Retinal pigment epithelial cell (primary cell): Measurements from ENCODE around the gene EIF4H.

Experiments
- DNase-seq: peaks from one replicate; pipeline ENCODE4 v3.0.0-alpha.2; 2010; ENCODE audit warnings: low read depth
- H3K4me3 ChIP-seq: 2 replicates; pipeline ENCODE4 v1.5.1; 2011; ENCODE audit warnings: mild to moderate bottlenecking, low read length, control low read depth, moderate library complexity
- TF ChIP-seq, protein P1 (sequence below): conservative IDR thresholded peaks from 2 replicates; pipeline ENCODE4 v1.5.1; 2011; ENCODE audit warnings: low read depth, low read length, control low read depth, inconsistent platforms

The EIF4H gene

DNA sequence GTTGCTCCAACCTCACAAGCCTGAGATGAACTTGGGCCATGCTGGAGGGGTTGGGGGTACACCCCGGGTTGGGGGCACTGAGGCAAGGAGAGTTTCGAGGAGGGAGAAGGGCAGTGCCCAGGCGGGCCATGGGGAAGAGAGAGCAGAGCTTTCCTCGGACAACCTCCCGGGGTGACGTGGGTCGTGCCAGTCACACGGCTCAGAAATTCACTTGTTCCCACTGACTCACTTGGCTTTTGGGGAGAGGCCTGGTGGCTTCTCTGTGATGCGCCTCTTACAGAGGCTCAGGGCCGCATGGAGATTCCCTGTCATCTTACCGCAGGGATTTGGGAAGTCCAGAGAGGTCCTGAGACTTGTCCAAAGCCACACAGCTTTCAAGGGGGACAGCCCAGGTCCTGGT, 38.5 kb downstream of the EIF4H start:
- no peak overlapping the region for H3K4me3 ChIP-seq
- no peak for DNase-seq
- TF ChIP-seq, protein P1, sequence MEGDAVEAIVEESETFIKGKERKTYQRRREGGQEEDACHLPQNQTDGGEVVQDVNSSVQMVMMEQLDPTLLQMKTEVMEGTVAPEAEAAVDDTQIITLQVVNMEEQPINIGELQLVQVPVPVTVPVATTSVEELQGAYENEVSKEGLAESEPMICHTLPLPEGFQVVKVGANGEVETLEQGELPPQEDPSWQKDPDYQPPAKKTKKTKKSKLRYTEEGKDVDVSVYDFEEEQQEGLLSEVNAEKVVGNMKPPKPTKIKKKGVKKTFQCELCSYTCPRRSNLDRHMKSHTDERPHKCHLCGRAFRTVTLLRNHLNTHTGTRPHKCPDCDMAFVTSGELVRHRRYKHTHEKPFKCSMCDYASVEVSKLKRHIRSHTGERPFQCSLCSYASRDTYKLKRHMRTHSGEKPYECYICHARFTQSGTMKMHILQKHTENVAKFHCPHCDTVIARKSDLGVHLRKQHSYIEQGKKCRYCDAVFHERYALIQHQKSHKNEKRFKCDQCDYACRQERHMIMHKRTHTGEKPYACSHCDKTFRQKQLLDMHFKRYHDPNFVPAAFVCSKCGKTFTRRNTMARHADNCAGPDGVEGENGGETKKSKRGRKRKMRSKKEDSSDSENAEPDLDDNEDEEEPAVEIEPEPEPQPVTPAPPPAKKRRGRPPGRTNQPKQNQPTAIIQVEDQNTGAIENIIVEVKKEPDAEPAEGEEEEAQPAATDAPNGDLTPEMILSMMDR = no peak

DNA sequence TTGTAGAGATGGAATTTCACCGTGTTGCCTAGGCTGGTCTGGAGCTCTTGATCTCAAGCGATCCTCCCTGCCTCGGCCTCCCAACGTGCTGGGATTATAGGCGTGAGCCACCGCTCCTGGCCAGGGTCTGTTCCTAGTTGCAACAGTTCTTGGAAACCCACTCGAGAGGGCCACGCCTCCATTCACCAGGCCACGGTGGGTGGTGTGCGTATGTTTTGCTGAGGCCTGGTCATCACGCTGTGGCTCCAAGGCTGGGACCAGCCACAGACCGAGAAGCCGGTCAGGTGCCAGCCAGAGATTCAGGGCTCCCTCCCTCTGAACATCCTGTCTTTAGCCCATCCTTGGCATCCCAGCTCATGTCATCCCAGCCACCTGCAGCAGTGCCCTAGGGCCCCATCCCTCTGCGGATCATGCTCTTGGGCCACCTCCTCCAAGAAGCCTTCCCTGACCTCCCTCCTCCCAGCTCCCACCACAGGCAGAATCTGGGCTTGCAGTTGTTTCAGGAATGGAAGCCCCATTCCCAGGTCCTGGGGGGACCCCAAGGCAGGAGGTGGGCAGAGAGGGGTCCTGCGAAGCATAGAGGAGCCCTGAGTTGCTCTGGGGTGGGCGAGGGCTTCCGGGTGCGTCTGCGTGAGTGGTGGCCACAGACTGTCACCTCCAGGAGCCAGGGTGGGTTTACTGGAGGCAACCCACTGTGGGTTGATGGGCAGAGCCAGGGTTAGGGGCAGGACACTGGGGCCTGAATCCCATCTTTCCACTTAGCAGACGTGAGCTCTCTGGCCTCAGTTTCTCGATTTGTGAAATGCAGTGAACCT, 40.9 kb downstream of the EIF4H start:
- TF ChIP-seq, protein P1 = no peak
- no peak overlapping the region for H3K4me3 ChIP-seq

DNA sequence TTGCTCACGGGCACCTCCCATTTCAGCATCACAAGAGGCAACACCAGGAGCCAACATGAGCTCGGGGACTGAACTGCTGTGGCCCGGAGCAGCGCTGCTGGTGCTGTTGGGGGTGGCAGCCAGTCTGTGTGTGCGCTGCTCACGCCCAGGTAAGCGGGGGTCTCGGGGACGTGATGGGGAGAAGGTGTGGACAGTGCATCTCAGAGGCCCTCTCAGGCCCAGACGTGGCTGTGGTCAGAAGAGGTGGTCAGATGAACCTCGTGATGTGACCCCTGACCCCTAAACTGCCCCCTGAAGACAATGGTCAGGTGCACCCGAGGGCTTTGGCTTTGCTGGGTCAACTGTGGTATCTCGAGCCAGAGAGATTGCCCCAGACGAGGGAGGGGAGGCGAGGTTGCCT, 41.8 kb downstream of the EIF4H start:
- DNase-seq = no peak
- TF ChIP-seq, protein P1 = no peak

More for the DNA sequence above, 40.9 kb downstream of the EIF4H start:
- DNase-seq = no peak

DNA sequence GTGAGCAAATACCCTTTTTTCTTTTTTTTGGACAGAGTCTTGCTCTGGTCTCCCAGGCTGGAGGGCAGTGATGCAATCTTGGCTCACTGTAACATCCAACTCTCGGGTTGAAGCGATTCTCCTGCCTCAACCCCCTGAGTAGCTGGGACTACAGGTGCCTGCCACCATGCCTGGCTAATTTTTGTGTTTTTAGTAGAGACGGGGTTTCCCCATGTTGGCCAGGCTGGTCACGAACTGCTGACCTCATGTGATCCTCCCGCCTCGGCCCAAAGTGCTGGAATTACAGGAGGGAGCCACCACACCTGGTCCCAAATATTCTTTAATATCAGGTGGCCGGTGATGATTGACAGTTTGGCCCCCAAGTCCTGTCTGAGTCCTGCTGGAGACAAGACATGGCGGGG, 42.2 kb downstream of the EIF4H start:
- H3K4me3 ChIP-seq = no peak overlapping the region
- TF ChIP-seq, protein P1 = no peak
- no peak for DNase-seq

More for the DNA sequence above, 41.8 kb downstream of the EIF4H start:
- no peak overlapping the region for H3K4me3 ChIP-seq

DNA sequence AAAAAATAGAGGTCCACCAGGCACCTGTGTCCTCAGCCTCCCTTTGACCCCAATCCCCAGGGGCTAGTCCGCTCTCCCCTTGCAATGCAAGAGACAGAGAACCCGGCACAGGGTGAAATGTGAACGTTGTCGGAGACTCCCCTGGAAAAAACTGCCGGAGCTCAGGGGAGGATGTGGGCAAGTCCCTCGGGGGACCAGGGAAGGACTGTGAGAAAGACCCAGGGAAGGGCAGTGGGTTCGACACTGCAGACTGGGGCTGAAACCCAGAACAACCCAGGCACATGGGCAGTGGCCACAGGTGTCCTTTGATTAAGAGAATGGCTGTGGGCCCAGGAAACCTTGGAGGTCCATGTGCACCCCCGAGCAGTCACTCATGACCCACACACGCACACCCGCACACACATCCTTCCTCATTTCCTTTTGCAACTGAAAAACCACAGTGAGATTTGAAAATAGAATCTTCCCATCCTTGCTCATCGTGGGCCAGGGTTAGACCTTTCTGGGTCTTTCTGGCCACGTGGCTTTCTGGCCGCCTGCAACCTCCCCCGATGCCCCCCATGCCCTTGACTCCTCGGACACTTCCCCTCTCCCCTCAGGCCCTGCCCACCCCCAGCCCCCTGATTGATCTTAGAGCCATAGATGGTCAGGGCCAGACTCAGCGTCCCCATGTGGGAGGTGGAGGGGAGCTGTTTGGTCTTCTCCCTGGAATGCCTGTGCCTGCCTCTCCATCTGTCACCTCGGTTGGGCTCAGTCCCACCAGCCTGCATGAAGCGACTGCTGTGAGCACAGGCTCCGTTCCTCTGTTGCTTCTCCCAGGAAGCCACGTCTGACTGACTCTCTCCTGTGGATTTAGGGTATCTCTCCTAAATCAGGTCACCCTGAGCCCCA, 43.5 kb downstream of the EIF4H start:
- TF ChIP-seq, protein P1 = no peak
- DNase-seq = no peak
- no peak overlapping the region for H3K4me3 ChIP-seq

DNA sequence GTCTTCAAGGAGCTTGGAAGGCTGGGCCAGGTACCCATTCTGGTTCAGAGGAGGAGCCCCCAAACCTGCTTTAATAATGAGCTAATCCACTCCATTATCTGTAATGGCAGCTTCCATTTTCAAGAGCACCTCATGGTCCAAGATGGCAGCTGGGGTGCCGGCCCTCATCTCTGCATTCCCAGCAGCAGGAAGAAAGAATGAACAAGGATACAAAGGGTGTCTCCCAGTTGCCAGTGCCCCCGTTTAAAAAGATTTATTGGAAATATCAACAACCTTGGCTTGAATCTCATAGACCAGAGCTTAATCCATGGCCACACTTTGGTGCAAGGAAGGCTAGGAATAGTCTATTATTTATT, 44.2 kb downstream of the EIF4H start:
- no peak for DNase-seq
- TF ChIP-seq, protein P1 = no peak
- no peak overlapping the region for H3K4me3 ChIP-seq
